Thyroid gland (tissue), 4 donors: ENCODE data around the gene SLC33A1. TPM values are rescaled to one million over a fixed set of nuclear protein-coding genes. Genes with fewer than 3 reads are reported as not detected.
A peak's percentile ranks its signal among the peaks of the same experiment; 100 is the strongest.

Experiments used
- DNase-seq, 2 donors: peaks; one replicate each; pipeline ENCODE4 v3.0.0-alpha.2; 2019
- H3K27ac ChIP-seq, 3 donors: fragments of 200-600 bp; sonication (generic); 1 replicate in 2 of 3; 2 replicates in 1 of 3; pipeline ENCODE4 v1.5.1; 2016 to 2019; ENCODE audit warnings: mild to moderate bottlenecking in 1 of 3, moderate library complexity in 1 of 3
- H3K27me3 ChIP-seq: fragments of 200-600 bp; sonication (generic); one replicate; pipeline ENCODE4 v1.5.1; 2019
- H3K36me3 ChIP-seq, 2 donors: fragments of 200-600 bp; sonication (generic); one replicate each; pipeline ENCODE4 v1.5.1; 2016 to 2019
- H3K4me1 ChIP-seq, 2 donors: fragments of 200-600 bp; sonication (generic); one replicate each; pipeline ENCODE4 v1.5.1; 2017 to 2019
- H3K4me3 ChIP-seq, 3 donors: fragments of 200-600 bp; sonication (generic); replicated peaks in 1 of 3; 1 replicate in 2 of 3; 2 replicates in 1 of 3; pipeline ENCODE4 v1.5.1; 2016; ENCODE audit warnings: mild to moderate bottlenecking in 1 of 3
- H3K9me3 ChIP-seq: fragments of 200-600 bp; sonication (generic); one replicate; pipeline ENCODE4 v1.5.1; 2017
- CTCF ChIP-seq, 6 experiments: fragments of 200-600 bp in 3 of 6; fragments of 450-650 bp in 3 of 6; sonication (generic) in 3 of 6; IDR thresholded peaks; one replicate each; pipeline ENCODE4 v1.5.1; 2016 to 2019; ENCODE audit warnings: antibody characterized with exemption in 6 of 6, mild to moderate bottlenecking in 2 of 6, inconsistent platforms in 1 of 6, moderate library complexity in 1 of 6
- POLR2A ChIP-seq, 2 donors: fragments of 450-650 bp; IDR thresholded peaks; one replicate each; pipeline ENCODE4 v1.6.1; 2017; ENCODE audit warnings: antibody characterized with exemption in 2 of 2, mild to moderate bottlenecking in 2 of 2, moderate library complexity in 1 of 2
- WGBS, 2 donors: methylation state at CpG; one replicate each; pipeline ENCODE4 v1.1.5; 2017; 5-methylcytosine and 5-hydroxymethylcytosine counted together
- intact Hi-C: fragments of 100-400 bp; cut with DNase I; formaldehyde crosslinking; loops from one replicate; pipeline ENCODE4 v1.15.1; 2023
- total RNA-seq, 4 donors: library from RNA; depleted of rRNA; stranded (reverse); fragments of >200 nt; gene quantifications; one replicate each; pipeline ENCODE4 v1.2.3, GENCODE V29; 2016

Gene SLC33A1
- total RNA-seq, 4 donors from 2014 or later: 54.2 to 94.1 (median 69.0) TPM

- intact Hi-C loops: loop anchor here (10.0 kb wide), 1 partner anchor 67 kb away; the partner anchor contains the start of gene GMPS
- no peaks in the 10 kb centered on the region for H3K36me3 ChIP-seq
- no peak for TF ChIP-seq POLR2A (IDR thresholded peaks at IDR 0.05)
- TF ChIP-seq CTCF (IDR thresholded peaks at IDR 0.05): no peak
- H3K27ac ChIP-seq: no peak overlapping the region
- H3K9me3 ChIP-seq: no peaks in the 10 kb centered on the region
- no peak for DNase-seq
- peaks cover 5 to 14% of the 10 kb centered on the region in 2 donors for H3K4me1 ChIP-seq
- 86 to 97% methylated on average over 2 of the region's 2 CpGs for WGBS, 2 donors
- H3K4me3 ChIP-seq: no peak overlapping the region
- no peaks in the 10 kb centered on the region for H3K27me3 ChIP-seq
Measured at GRCh38 chr3:155807823-155808222, 46.4 kb downstream of the SLC33A1 start.

GRCh38 chr3:155805802-155806618, 48.2 kb downstream of the SLC33A1 start, which contains the start of gene C3orf33:
Gene C3orf33, minus strand, starts transcription at chr3:155806278. Its CDS starts 26 bp downstream, at chr3:155806252.
- peak; percentile 75 to 78 for DNase-seq
- Histone ChIP-seq H3K4me1 (peaks cover 5 to 14% of the 10 kb centered on the region in 2 donors), H3K9me3 (no peaks in the 10 kb centered on the region), H3K4me3 (peak within 1 kb of the TSS; percentile 72 to 93 (median 78)), H3K27me3 (no peaks in the 10 kb centered on the region), H3K27ac (peak within 1 kb of the TSS; percentile 86 to 95 (median 90)), H3K36me3 (no peaks in the 10 kb centered on the region)
- WGBS, 2 donors: 1% methylated on average over 30 to 31 of the region's 61 CpGs
- TF ChIP-seq CTCF (IDR thresholded peaks at IDR 0.05) (peak; percentile 53 to 96 (median 73)), POLR2A (IDR thresholded peaks at IDR 0.05) (peak in 1 of 2 donors; percentile 58)
- intact Hi-C loops: loop anchor here (10.0 kb wide), 1 partner anchor 69 kb away; the partner anchor contains the start of gene GMPS

- DNase-seq: peak in 1 of 2 donors; percentile 28
- Histone ChIP-seq H3K36me3 (no peaks in the 10 kb centered on the region), H3K4me1 (peaks cover 5 to 13% of the 10 kb centered on the region in 2 donors), H3K9me3 (no peaks in the 10 kb centered on the region), H3K27me3 (no peaks in the 10 kb centered on the region), H3K27ac (peak overlapping the region; percentile 86 to 95 (median 90)), H3K4me3 (peak overlapping the region in 2 of 3 donors; percentile 78 to 93)
- TF ChIP-seq POLR2A (IDR thresholded peaks at IDR 0.05) (no peak), CTCF (IDR thresholded peaks at IDR 0.05) (no peak)
- 48 to 55% methylated on average over 15 of the region's 15 CpGs for WGBS, 2 donors
- intact Hi-C loops: loop anchor here (10.0 kb wide), 1 partner anchor 69 kb away; the partner anchor contains the start of gene GMPS
Measured at GRCh38 chr3:155805204-155805801, 48.9 kb downstream of the SLC33A1 start.

GRCh38 chr3:155804323-155804722, 49.9 kb downstream of the SLC33A1 start:
- TF ChIP-seq POLR2A (IDR thresholded peaks at IDR 0.05) (no peak), CTCF (IDR thresholded peaks at IDR 0.05) (no peak)
- peaks cover 4 to 5% of the 10 kb centered on the region in 2 donors for H3K4me1 ChIP-seq
- DNase-seq: no peak
- no peaks in the 10 kb centered on the region for H3K36me3 ChIP-seq
- H3K27me3 ChIP-seq: no peaks in the 10 kb centered on the region
- intact Hi-C loops: loop anchor here (10.0 kb wide), 1 partner anchor 70 kb away; the partner anchor contains the start of gene GMPS
- H3K4me3 ChIP-seq: no peak overlapping the region
- H3K27ac ChIP-seq: no peak overlapping the region
- H3K9me3 ChIP-seq: no peaks in the 10 kb centered on the region
